ENCODE results near the gene FBXL16. TPM values are rescaled to one million over a fixed set of nuclear protein-coding genes. Genes with fewer than 3 reads are reported as not detected.

The FBXL16 gene
- total RNA-seq, 4 donors from 2014 or later = not detected

GRCh38 chr16:693766-694165 lies 11.8 kb downstream of the FBXL16 start:
- no peak for TF ChIP-seq CTCF (IDR thresholded peaks at IDR 0.05; ENCODE audit: low read depth)

DNA sequence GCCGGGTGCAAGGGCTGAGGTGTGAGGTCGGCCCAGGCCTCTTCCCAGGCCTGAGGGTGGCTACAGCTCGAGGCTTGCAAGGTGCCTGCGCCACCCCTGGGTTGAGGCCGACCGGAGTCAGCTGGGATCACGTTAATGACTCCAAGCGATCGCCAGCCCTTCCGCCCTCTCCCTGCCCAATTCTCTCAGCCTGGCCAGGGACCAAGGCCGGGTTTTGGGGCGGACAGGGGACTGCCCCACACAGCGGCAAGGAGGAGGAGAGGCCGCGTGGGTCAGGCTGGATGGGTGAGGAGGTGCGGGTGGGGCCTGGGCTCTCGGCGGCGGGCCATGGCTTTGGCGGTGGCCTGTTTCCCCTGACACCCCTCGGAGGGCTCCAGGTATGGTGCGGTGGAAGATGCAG lies 12.2 kb downstream of the FBXL16 start:
- TF ChIP-seq CTCF (IDR thresholded peaks at IDR 0.05; ENCODE audit: low read depth) = no peak

DNA sequence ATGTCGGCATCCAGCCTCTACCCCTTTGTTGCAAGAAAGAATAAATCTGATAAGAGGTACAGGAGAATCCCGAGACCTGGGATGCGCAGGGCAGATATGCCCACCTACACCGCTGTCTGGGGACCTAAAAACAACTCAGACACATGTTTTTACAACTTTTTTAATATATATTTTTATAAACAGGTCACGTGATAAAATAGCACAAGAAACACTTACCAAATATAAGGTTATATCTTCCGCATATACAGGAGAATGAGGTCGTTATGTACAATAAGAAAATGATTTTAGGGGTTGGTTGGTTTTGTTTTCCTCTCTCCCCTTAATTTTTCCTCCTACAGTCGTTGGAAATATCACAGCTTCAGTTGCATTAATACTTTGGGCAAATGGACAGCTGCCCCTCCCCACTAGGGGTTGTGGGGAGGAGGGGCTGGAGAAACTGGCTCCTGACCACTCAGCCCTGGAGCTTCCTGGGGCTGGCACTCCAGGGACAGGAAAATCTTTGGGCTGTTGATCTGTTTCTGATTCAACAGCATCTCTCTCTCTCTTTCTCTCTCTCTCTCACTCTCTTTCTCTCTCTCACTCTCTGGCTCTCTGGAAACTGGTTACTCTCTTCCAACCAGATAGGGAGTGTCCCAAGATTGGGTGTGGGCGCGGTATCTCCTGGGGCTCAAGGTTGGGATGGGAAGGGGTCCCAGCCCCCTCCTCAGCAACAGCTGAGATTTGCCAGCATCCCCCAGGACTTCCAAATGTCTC lies 13.1 kb downstream of the FBXL16 start:
- no peak for TF ChIP-seq CTCF (IDR thresholded peaks at IDR 0.05; ENCODE audit: low read depth)

GRCh38 chr16:689175-689897 lies 16.3 kb downstream of the FBXL16 start:
- no peak for TF ChIP-seq CTCF (IDR thresholded peaks at IDR 0.05; ENCODE audit: low read depth)

DNA sequence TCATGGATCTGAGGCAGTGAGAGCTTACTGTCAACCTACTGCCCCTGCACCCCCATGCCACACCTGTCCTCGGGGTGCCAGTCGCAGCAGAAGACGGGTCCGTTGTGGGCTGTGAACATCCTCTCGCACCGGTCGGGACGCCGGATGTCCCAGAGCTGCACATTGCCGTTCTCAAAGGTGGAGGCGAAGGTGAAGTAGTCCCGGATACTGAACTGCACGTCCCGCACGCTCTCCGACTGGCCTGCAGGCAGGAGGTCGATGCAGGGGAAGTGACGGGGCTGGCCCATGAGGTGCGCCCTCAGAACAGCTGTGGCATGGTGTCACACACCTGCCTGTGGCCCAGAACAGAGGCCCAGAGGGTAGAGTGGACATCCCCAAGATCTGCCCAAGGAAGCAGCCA lies 18.1 kb downstream of the FBXL16 start:
- TF ChIP-seq CTCF (IDR thresholded peaks at IDR 0.05; ENCODE audit: low read depth) = no peak

GRCh38 chr16:686459-687260 lies 18.9 kb downstream of the FBXL16 start:
- no peak for TF ChIP-seq CTCF (IDR thresholded peaks at IDR 0.05; ENCODE audit: low read depth)

GRCh38 chr16:685967-686366 lies 19.6 kb downstream of the FBXL16 start:
- TF ChIP-seq CTCF (IDR thresholded peaks at IDR 0.05; ENCODE audit: low read depth) = no peak

Measured in subcutaneous adipose tissue (tissue), 4 donors.